Rectal smooth muscle tissue (tissue), 1 donor: ENCODE data around the gene PRADC1.

Experiments
- H3K27ac ChIP-seq: one replicate; pipeline ENCODE4 v1.7.0; 2013; ENCODE audit warnings: low read depth, low read length, inconsistent platforms
- H3K27me3 ChIP-seq: one replicate; pipeline ENCODE4 v1.7.0; 2013; ENCODE audit warnings: low read length; ENCODE audit not compliant: control insufficient read depth, insufficient read depth
- H3K36me3 ChIP-seq: one replicate; pipeline ENCODE4 v1.7.0; 2013; ENCODE audit warnings: low read length; ENCODE audit not compliant: control insufficient read depth, insufficient read depth
- H3K4me1 ChIP-seq: one replicate; pipeline ENCODE4 v1.7.0; 2013; ENCODE audit warnings: low read length; ENCODE audit not compliant: control insufficient read depth, insufficient read depth
- H3K4me3 ChIP-seq: one replicate; pipeline ENCODE4 v1.7.0; 2013; ENCODE audit warnings: low read length
- H3K9ac ChIP-seq: one replicate; pipeline ENCODE4 v1.7.0; 2013; ENCODE audit warnings: low read length

PRADC1 gene

DNA sequence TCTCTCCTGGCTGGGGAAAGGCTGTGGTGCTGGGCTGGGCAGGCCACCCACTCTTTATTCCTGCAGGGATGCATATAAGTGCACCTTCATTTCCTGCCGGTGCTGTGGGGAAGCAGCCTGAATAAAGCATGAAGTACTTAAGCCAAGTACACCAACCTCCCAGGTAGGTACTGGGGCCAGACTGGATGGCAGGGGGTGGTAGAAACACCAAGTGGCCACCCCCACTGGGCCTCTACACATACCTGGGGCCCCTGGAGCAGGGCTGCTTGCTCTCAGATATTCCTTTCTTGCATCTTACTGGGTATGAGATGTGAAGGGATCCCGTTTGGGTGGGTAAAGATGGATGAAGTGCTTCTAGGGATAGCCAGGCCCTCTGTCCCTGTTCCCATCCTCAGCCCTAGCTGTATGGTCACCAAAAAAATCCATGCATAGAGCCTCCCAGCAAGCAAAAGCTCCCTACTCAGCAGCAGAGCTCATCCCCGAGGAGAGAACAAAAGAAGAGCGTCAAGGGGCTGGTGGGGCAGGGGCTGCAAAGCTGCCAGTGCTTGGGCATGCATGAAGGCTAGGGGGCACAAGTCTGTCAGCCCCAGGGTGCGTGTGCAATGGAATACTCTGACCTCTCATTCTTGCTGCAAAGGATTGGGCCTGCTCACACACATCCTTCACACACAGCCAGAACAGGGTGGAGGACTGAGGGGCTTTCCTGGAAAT, 23.0 kb upstream of the PRADC1 start:
- H3K9ac ChIP-seq, result no peak overlapping the region
- H3K27ac ChIP-seq, result no peak overlapping the region
- no peak overlapping the region for H3K4me3 ChIP-seq
- H3K4me1 ChIP-seq, result no peaks in the 10 kb centered on the region
- no peaks in the 10 kb centered on the region for H3K27me3 ChIP-seq
- H3K36me3 ChIP-seq, result peaks cover 12% of the 10 kb centered on the region

DNA sequence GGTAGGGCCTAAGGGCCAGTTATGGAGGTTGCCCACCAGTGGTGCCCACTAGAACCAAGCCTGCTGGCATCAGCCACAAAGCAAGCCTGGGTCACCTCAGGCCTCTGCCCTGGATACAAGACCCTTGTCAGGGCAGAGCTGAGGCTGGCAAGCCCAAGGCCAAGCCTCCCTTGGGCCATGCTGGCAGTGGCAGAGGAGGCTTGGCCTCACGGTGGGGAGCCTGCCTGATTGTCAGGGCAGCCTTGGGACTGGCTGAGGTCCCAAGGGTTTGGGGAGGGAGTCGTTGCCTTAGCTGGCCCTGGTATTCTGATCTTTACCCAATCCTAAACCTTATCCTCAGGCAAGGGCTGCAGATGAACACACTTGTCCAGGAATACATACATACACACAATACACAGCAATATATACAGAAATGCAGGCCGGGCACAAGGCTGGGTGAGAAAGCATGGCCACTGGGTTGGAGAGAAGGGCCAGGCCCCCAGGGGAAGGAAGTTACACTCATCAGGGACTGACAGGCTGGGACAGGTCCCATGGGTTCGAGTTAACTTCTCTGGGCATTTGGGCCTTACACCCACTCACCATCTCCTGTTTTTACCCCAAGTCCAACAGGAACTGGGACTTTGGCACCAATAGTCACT, 22.1 kb upstream of the PRADC1 start:
- no peaks in the 10 kb centered on the region for H3K27me3 ChIP-seq
- no peaks in the 10 kb centered on the region for H3K4me1 ChIP-seq
- no peak overlapping the region for H3K4me3 ChIP-seq
- peaks cover 21% of the 10 kb centered on the region for H3K36me3 ChIP-seq
- no peak overlapping the region for H3K27ac ChIP-seq
- H3K9ac ChIP-seq, result no peak overlapping the region

DNA sequence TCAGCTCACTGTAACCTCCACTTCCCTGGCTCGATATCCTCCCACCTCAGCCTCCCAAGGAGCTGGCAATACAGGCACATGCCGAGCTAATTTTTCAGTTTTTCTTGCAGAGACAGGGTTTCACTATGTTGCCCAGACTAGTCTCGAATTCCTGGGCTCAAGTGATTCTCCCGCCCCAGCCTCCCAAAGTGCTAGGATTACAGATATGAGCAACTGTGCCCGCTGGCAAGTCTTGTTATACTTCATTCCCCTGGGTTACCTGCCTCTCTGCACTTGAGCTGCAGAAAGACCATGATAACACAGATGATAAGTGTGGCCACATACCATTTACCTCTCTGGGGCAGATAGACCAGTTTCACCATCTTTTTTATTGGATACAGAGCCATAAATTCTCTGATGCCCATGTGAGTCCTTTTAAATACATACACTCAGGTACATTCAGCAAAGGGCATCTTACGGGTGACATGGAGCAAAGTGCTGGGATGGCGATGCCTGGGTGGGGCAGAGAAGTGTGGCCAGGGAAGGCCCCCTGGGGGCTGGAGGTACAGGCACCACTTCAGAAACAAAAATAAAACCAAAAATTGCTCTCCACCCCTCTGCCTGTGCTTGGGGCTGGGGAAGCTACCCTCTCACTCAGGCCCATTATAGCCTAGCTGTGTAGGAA, 21.4 kb upstream of the PRADC1 start:
- no peak overlapping the region for H3K9ac ChIP-seq
- no peak overlapping the region for H3K27ac ChIP-seq
- H3K27me3 ChIP-seq, result no peaks in the 10 kb centered on the region
- H3K4me1 ChIP-seq, result no peaks in the 10 kb centered on the region
- peaks cover 28% of the 10 kb centered on the region for H3K36me3 ChIP-seq
- H3K4me3 ChIP-seq, result no peak overlapping the region

DNA sequence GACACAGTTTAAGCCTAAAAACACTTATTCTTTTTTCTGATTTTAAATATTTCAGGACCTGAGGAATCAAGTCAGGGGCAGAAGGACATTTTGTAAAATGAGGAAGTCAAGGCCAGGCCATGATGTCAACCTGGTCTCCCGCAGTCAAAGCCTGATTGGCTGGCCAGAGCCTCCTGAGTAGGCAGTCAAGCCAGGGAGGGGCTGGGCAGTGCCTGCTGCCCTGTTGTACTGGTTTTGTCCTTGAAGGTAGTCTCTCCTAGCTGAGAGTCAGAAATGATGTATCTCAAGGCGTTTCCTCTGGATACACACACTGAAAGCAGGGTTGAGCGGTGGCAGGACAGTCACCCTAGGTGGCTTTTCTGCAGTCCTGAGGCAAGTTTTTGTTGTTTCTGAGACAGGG, 20.9 kb upstream of the PRADC1 start:
- H3K4me1 ChIP-seq, result no peaks in the 10 kb centered on the region
- H3K4me3 ChIP-seq, result no peak overlapping the region
- no peak overlapping the region for H3K9ac ChIP-seq
- H3K36me3 ChIP-seq, result peaks cover 33% of the 10 kb centered on the region
- no peak overlapping the region for H3K27ac ChIP-seq
- H3K27me3 ChIP-seq, result no peaks in the 10 kb centered on the region

DNA sequence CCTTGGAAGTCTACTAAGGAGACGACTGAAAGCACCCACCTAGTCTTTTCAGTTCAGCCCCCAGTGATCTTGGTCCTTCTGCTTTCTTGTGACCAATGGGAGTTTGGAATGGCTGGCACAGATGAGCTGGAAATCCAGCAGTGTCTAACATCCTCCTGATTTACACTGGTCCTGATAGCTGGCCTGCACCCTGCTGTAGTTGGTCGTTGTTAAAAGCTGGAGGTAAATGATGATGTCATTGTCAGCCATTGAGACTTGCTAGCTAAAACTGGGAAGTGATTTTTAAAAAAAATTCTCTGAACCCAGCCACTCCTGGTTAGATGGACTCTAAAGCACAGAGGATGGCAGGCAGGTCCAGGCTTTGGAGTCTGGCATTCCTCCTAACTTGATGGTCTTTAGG, 20.4 kb upstream of the PRADC1 start:
- H3K4me3 ChIP-seq, result no peak overlapping the region
- no peak overlapping the region for H3K27ac ChIP-seq
- H3K36me3 ChIP-seq, result peaks cover 37% of the 10 kb centered on the region
- H3K4me1 ChIP-seq, result no peaks in the 10 kb centered on the region
- H3K27me3 ChIP-seq, result no peaks in the 10 kb centered on the region
- no peak overlapping the region for H3K9ac ChIP-seq

DNA sequence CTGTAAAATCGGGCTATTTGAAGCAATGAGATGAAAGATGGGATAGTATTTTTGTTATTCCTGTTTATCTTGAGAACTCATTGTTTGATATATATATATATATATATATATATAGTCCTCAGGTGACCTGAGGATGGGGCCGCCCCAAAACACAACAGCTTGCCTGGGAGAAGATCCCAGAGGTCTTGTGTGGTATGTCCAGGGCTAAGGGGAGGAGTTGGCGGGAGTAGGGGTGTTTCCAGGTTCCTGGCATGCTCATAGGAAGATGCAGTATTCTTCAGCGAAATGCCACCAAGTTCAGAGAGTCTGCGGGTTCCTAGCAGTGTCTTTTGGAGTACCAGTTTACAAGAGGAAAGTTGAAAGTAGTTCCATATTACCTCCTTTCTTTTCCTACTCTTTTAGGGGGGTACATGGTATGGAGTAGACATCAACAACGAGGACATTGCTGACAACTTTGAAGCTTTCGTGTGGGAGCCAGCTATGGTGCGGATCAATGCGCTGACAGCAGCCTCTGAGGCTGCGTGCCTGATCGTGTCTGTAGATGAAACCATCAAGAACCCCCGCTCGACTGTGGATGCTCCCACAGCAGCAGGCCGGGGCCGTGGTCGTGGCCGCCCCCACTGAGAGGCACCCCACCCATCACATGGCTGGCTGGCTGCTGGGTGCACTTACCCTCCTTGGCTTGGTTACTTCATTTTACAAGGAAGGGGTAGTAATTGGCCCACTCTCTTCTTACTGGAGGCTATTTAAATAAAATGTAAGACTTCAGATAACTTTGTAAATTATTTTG, 19.4 kb upstream of the PRADC1 start:
- no peak overlapping the region for H3K4me3 ChIP-seq
- no peaks in the 10 kb centered on the region for H3K27me3 ChIP-seq
- H3K4me1 ChIP-seq, result no peaks in the 10 kb centered on the region
- H3K27ac ChIP-seq, result no peak overlapping the region
- H3K9ac ChIP-seq, result no peak overlapping the region
- peaks cover 45% of the 10 kb centered on the region for H3K36me3 ChIP-seq

DNA sequence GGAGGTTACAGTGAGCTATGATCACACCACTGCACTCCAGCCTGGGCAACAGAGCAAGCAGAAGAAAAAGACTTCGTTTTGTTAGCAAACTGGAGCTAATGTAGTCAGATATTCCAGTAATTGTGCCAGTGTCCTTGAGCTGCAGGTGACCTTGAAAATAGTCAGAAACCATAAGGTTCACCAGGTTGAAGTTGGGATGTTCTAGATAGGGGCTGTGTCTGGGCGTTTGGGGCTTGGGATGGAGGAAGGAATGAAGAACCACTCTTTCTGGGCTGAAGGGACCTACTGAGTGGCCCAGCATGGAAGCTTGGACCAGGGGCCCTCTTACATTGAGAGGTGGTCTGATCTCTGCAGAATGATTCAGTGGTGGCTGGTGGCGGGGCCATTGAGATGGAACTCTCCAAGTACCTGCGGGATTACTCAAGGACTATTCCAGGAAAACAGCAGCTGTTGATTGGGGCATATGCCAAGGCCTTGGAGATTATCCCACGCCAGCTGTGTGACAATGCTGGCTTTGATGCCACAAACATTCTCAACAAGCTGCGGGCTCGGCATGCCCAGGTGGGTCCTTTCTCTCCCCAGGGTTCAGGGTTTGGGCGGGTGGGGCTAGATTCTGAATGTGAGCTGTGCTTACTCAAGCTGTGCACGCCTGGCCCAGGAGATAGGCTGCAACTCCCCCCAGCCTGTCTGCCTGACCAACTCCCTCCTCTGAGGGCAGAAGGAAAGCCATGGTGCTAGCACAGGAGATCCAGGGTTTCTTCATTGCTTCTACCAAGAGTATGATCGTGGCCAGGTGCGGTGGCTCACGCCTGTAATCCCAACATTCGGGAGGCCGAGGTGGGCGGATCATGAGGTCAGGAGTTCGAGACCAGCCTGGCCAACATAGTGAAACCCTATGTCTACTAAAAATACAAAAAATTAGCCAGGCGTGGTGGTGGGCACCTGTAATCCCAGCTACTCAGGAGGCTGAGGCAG, 18.1 kb upstream of the PRADC1 start:
- Histone ChIP-seq H3K9ac (no peak overlapping the region), H3K4me3 (no peak overlapping the region), H3K36me3 (peaks cover 52% of the 10 kb centered on the region), H3K4me1 (no peaks in the 10 kb centered on the region), H3K27ac (no peak overlapping the region), H3K27me3 (no peaks in the 10 kb centered on the region)

DNA sequence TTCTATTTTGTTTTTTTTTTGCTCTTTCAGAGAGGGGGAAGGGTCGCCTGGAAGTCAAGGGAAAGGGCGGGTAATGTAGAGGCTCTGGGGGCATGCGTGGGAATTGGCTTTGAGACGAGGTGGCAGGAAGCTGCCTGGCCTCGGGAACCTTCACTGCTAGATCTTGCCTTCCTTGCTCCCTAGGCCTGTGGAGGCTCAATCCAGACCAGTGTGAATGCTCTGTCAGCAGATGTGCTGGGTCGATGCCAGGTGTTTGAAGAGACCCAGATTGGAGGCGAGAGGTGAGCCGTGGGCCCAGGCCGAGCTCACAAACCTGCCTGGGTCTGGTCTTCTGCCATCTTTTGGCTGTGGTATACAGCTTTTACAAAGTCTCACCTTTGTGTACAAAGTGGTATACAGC, 16.6 kb upstream of the PRADC1 start:
- no peaks in the 10 kb centered on the region for H3K27me3 ChIP-seq
- no peak overlapping the region for H3K27ac ChIP-seq
- no peak overlapping the region for H3K4me3 ChIP-seq
- H3K9ac ChIP-seq, result no peak overlapping the region
- peaks cover 58% of the 10 kb centered on the region for H3K36me3 ChIP-seq
- no peaks in the 10 kb centered on the region for H3K4me1 ChIP-seq

DNA sequence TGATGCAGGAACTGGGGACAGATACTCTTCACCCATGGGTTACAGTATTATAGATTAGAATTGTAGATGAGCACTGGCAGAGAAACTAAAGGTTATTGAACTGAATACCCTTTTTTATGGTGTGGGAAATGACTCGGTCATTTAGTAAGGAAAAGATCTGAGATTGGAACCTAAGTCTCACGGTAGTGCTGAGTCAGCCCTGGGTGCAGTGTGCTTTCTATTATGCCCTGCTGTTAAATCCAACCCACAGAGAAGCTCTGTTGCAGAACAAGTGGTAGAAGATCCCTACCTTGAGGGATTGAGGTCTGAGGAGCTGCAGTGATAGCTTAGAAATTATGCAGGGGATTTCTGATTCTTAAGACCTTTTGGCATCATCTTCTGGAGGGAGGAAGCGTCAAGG, 13.8 kb upstream of the PRADC1 start:
- H3K4me3 ChIP-seq, result no peak overlapping the region

DNA sequence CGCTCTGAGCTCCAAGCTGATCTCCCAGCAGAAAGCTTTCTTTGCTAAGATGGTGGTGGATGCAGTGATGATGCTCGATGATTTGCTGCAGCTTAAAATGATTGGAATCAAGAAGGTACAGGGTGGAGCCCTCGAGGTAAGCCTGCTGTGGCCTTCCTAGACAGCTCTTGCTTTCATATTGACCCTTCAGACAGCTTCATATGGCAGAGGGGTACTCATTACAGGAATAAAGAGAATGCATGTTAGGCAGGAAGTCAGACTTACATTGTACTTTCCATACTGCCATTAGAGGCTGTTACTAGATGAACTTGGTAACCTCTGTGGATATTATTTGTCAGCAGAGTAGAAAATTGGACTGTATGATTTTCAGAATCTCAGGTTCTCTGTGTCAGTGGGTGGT, 11.5 kb upstream of the PRADC1 start:
- no peaks in the 10 kb centered on the region for H3K4me1 ChIP-seq
- no peak overlapping the region for H3K9ac ChIP-seq
- no peaks in the 10 kb centered on the region for H3K27me3 ChIP-seq
- no peak overlapping the region for H3K27ac ChIP-seq
- no peak overlapping the region for H3K4me3 ChIP-seq
- peaks cover 42% of the 10 kb centered on the region for H3K36me3 ChIP-seq

More for the DNA sequence above, 13.8 kb upstream of the PRADC1 start:
- H3K4me1 ChIP-seq, result no peaks in the 10 kb centered on the region
- H3K27me3 ChIP-seq, result no peaks in the 10 kb centered on the region
- H3K36me3 ChIP-seq, result peaks cover 59% of the 10 kb centered on the region
- no peak overlapping the region for H3K27ac ChIP-seq
- H3K9ac ChIP-seq, result no peak overlapping the region

DNA sequence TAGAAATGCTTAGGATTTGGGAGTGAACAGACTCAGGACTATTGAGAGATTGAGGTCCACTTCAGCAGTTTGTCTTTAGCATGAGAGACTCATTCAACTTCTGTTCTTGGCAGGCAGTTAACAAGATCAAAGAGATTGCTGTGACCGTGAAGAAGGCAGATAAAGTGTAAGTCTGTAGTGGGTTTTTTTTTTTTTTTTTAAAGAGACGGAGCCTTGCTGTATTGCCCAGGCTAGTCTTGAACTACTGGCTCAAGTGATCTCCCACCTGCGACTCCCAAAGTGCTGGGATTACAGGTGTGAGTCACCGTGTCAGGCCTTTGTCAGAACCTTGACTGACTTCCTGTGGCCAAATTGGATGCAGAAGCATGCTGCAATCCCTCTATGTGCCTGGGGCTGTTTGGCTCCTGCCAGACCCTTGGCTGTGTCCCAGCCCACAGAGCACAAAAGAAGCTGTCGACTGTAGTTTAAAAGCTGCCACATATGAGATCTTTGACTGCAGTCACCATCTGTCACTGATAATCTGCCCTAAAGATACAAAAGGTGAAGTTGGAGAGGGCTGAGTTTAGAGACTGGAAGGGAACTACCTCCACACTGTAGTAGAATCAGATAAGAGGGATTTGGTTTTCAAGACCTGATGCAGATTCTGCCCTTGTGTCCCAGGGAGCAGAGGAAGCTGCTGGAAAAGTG, 11.0 kb upstream of the PRADC1 start:
- Histone ChIP-seq H3K36me3 (peaks cover 40% of the 10 kb centered on the region), H3K27ac (no peak overlapping the region), H3K4me3 (no peak overlapping the region), H3K4me1 (no peaks in the 10 kb centered on the region), H3K27me3 (no peaks in the 10 kb centered on the region), H3K9ac (no peak overlapping the region)
